HCT116 (cell line): ENCODE data around the gene CTNND2. TPM values are rescaled to one million over a fixed set of nuclear protein-coding genes. Genes with fewer than 3 reads are reported as not detected.

Experiments
- ATAC-seq: fragments of 200-7000 bp; cut with Tn5 transposase; 2 replicates; pipeline ENCODE4 v1.9.1; 2020; ENCODE audit warnings: mild to moderate bottlenecking, moderate library complexity
- BruUV-seq: library from RNA; stranded (reverse); fragments of 400-500 nt; replicated peaks from 2 replicates; lab custom pipeline; 2021; lab: Mats Ljungman, UMichigan
- CTCF ChIA-PET: fragments of 300-600 bp; sonication (Branson Sonifier 250); formaldehyde crosslinking; loops from one replicate; lab custom pipeline; 2021; ENCODE audit warnings: antibody characterized with exemption; lab: Charles Lee
- POLR2A ChIA-PET: fragments of 300-600, 350-600 bp; sonication (Branson Sonifier 250); formaldehyde crosslinking; loops from one replicate; lab custom pipeline; 2021; ENCODE audit warnings: antibody characterized with exemption; lab: Charles Lee
- RAD21 ChIA-PET, 2 experiments: fragments of 300-600 bp; sonication (Branson Sonifier 250); formaldehyde crosslinking; loops; one replicate each; lab custom pipeline; 2023; ENCODE audit warnings: low total read pairs in 2 of 2; ENCODE audit not compliant: uncharacterized antibody in 2 of 2, unreplicated experiment in 2 of 2, low non-redundant PET in 1 of 2; lab: Charles Lee
- DNase-seq: peaks from one replicate; pipeline ENCODE4 v3.0.0-alpha.2; 2010; ENCODE audit warnings: low read depth, low spot score
- H2AFZ ChIP-seq: fragments of 200-600 bp; shearing (Covaris generic), sonication (generic); 2 replicates; pipeline ENCODE4 v1.6.1; 2017; ENCODE audit warnings: low read depth, mixed run types, mixed read lengths, antibody characterized with exemption, low read length; ENCODE audit not compliant: poor library complexity, severe bottlenecking
- H3K27ac ChIP-seq: 2 replicates; pipeline ENCODE4 v1.5.1; 2012; ENCODE audit warnings: low read depth, low read length
- H3K27me3 ChIP-seq: fragments of 200-600 bp; sonication (generic); 2 replicates; pipeline ENCODE4 v1.6.1; 2016; ENCODE audit warnings: mixed run types, low read length, mixed read lengths; ENCODE audit not compliant: insufficient read depth
- H3K36me3 ChIP-seq, 2 experiments: fragments of 200-500 bp in 1 of 2; fragments of 200-600 bp in 1 of 2; sonication (Bioruptor generic) in 1 of 2; sonication (generic) in 1 of 2; 2 replicates each; pipeline versions ENCODE4 v1.5.1 to v1.6.1; 2014 to 2016; ENCODE audit warnings: low read length in 2 of 2, inconsistent platforms in 1 of 2, mixed read lengths in 1 of 2, mixed run types in 1 of 2; ENCODE audit not compliant: insufficient read depth in 2 of 2, control insufficient read depth in 1 of 2
- H3K4me1 ChIP-seq, 2 experiments: fragments of 200-600 bp in 1 of 2; sonication (generic) in 1 of 2; 2 replicates each; pipeline versions ENCODE4 v1.5.1 to v1.6.1; 2012 to 2017; ENCODE audit warnings: low read length in 2 of 2, inconsistent platforms in 1 of 2, mild to moderate bottlenecking in 1 of 2, mixed read lengths in 1 of 2, mixed run types in 1 of 2, moderate library complexity in 1 of 2; ENCODE audit not compliant: insufficient read depth in 2 of 2, control insufficient read depth in 1 of 2
- H3K4me2 ChIP-seq: fragments of 200-600 bp; sonication (generic); 2 replicates; pipeline ENCODE4 v1.6.1; 2017; ENCODE audit warnings: mixed run types, low read length, mixed read lengths
- H3K4me3 ChIP-seq, 2 experiments: fragments of 200-600 bp in 1 of 2; sonication (generic) in 1 of 2; replicated peaks in 1 of 2; 2 replicates each; pipeline ENCODE4 v1.5.1; 2011 to 2016; ENCODE audit warnings: low read length in 2 of 2, control low read depth in 1 of 2, low read depth in 1 of 2, mild to moderate bottlenecking in 1 of 2, mixed read lengths in 1 of 2, mixed run types in 1 of 2
- H3K79me2 ChIP-seq: fragments of 200-600 bp; sonication (generic); 2 replicates; pipeline ENCODE4 v1.6.1; 2017; ENCODE audit warnings: mild to moderate bottlenecking, mixed run types, low read length, moderate library complexity, mixed read lengths; ENCODE audit not compliant: insufficient read depth
- H3K9ac ChIP-seq: fragments of 200-600 bp; sonication (generic); 2 replicates; pipeline ENCODE4 v1.6.1; 2016; ENCODE audit warnings: low read length, mixed read lengths
- H3K9me2 ChIP-seq: fragments of 200-600 bp; sonication (generic), shearing (Covaris generic); 2 replicates; pipeline ENCODE4 v1.6.1; 2017; ENCODE audit warnings: mixed run types, mild to moderate bottlenecking, moderate library complexity; ENCODE audit not compliant: insufficient read depth
- H3K9me3 ChIP-seq, 2 experiments: fragments of 200-500 bp in 1 of 2; fragments of 200-600 bp in 1 of 2; sonication (Bioruptor generic) in 1 of 2; sonication (generic) in 1 of 2; 2 replicates each; pipeline ENCODE4 v1.6.1; 2014 to 2017; ENCODE audit warnings: low read length in 2 of 2, mixed read lengths in 2 of 2, inconsistent platforms in 1 of 2, low read depth in 1 of 2, mild to moderate bottlenecking in 1 of 2, mixed run types in 1 of 2, moderate library complexity in 1 of 2; ENCODE audit not compliant: control insufficient read depth in 1 of 2, insufficient read depth in 1 of 2
- H4K20me1 ChIP-seq: fragments of 200-600 bp; sonication (generic), shearing (Covaris generic); 2 replicates; pipeline ENCODE4 v1.6.1; 2017; ENCODE audit warnings: mixed run types, mild to moderate bottlenecking, moderate library complexity; ENCODE audit not compliant: insufficient read depth
- EZH2phosphoT487 ChIP-seq: fragments of 200-600 bp; IDR thresholded peaks from 2 replicates; pipeline ENCODE4 v1.6.1; 2018; ENCODE audit warnings: antibody characterized with exemption, borderline replicate concordance
- JUND ChIP-seq: IDR thresholded peaks from 2 replicates; pipeline ENCODE4 v1.6.1; 2012
- RAD21 ChIP-seq: IDR thresholded peaks from 2 replicates; pipeline ENCODE4 v1.6.1; 2012; ENCODE audit warnings: low read depth, mild to moderate bottlenecking
- ZBTB33 ChIP-seq: IDR thresholded peaks from 2 replicates; pipeline ENCODE4 v1.6.1; 2011; ENCODE audit warnings: mild to moderate bottlenecking, low read length, moderate library complexity; ENCODE audit not compliant: insufficient replicate concordance; ENCODE audit errors: extremely low read depth
- intact Hi-C: fragments of 100-400 bp; cut with micrococcal nuclease; formaldehyde crosslinking; loops from 2 replicates; pipeline ENCODE4 v1.10.0; 2022
- total RNA-seq: library from RNA; stranded (reverse); gene quantifications from one replicate; pipeline ENCODE4 v1.2.1, GENCODE V29; 2021; ENCODE audit not compliant: unreplicated experiment

Gene CTNND2
- total RNA-seq, 1 experiment from 2014 or later = not detected

- TF ChIP-seq ZBTB33 = no peak
- no peak for TF ChIP-seq EZH2phosphoT487
- no TSS peak for BruUV-seq
- RAD21 ChIA-PET = no interaction called here
- CTCF ChIA-PET = no interaction called here
- H3K27me3 ChIP-seq = no peaks in the 10 kb centered on the region
- H3K4me3 ChIP-seq = no peak overlapping the region
- ATAC-seq = no peak
- POLR2A ChIA-PET = no interaction called here
- no peak overlapping the region for H3K27ac ChIP-seq
- no peaks in the 10 kb centered on the region for H3K79me2 ChIP-seq
- no peak for DNase-seq
- H2AFZ ChIP-seq = no peak overlapping the region
- H3K4me1 ChIP-seq = no peaks in the 10 kb centered on the region
- no peaks in the 10 kb centered on the region for H4K20me1 ChIP-seq
- H3K4me2 ChIP-seq = no peak overlapping the region
- peaks cover 9 to 22% of the 10 kb centered on the region in 2 experiments; a peak in 2 of 4 replicates for H3K9me3 ChIP-seq
- H3K9ac ChIP-seq = no peak overlapping the region
- intact Hi-C loops = no loop called here
- H3K36me3 ChIP-seq = no peaks in the 10 kb centered on the region
- no peaks in the 10 kb centered on the region for H3K9me2 ChIP-seq
These were observed 408.0 kb downstream of the CTNND2 start for GRCh38 chr5:11496137-11496719.

GRCh38 chr5:11494340-11494739 lies 409.9 kb downstream of the CTNND2 start:
- no peaks in the 10 kb centered on the region for H3K9me2 ChIP-seq
- no peaks in the 10 kb centered on the region for H3K4me1 ChIP-seq
- POLR2A ChIA-PET = no interaction called here
- H3K36me3 ChIP-seq = no peaks in the 10 kb centered on the region
- RAD21 ChIA-PET = no interaction called here
- no peak for TF ChIP-seq JUND
- peak; percentile 15; the same call in 1 of the 2 replicates for TF ChIP-seq RAD21
- no TSS peak for BruUV-seq
- H3K9me3 ChIP-seq = peaks cover 9 to 19% of the 10 kb centered on the region in 2 experiments; a peak in 2 of 4 replicates
- no peak overlapping the region for H3K4me2 ChIP-seq
- H3K9ac ChIP-seq = no peak overlapping the region
- intact Hi-C loops = no loop called here
- ATAC-seq = no peak
- no peaks in the 10 kb centered on the region for H4K20me1 ChIP-seq
- H3K4me3 ChIP-seq = no peak overlapping the region
- no peaks in the 10 kb centered on the region for H3K79me2 ChIP-seq
- H3K27ac ChIP-seq = no peak overlapping the region
- no peak for DNase-seq
- no peak overlapping the region for H2AFZ ChIP-seq
- CTCF ChIA-PET = no interaction called here
- no peaks in the 10 kb centered on the region for H3K27me3 ChIP-seq
